Psoas muscle (tissue), 8 donors: Measurements from ENCODE around the gene VWF. TPM values are rescaled to one million over a fixed set of nuclear protein-coding genes. Genes with fewer than 3 reads are reported as not detected.

Experiments
- ATAC-seq, 4 donors: fragments of 200-7000 bp; cut with Tn5 transposase; one replicate each; pipeline ENCODE4 v1.9.1; 2020; ENCODE audit warnings: moderate library complexity in 3 of 4, mild to moderate bottlenecking in 2 of 4
- DNase-seq, 2 donors: peaks; one replicate each; pipeline ENCODE4 v3.0.0-alpha.2; 2020
- H3K27ac ChIP-seq: fragments of 200-600 bp; one replicate; pipeline ENCODE4 v1.8.0; 2022
- H3K27me3 ChIP-seq, 3 donors: fragments of 200-600 bp in 1 of 3; one replicate each; pipeline versions ENCODE4 v1.6.1 to v1.8.0; 2013 to 2022; ENCODE audit warnings: low read length in 2 of 3, mild to moderate bottlenecking in 2 of 3, moderate library complexity in 1 of 3; ENCODE audit not compliant: insufficient read depth in 3 of 3
- H3K36me3 ChIP-seq, 2 donors: fragments of 200-600 bp in 1 of 2; one replicate each; pipeline versions ENCODE4 v1.6.1 to v1.8.0; 2013 to 2022; ENCODE audit warnings: low read depth in 1 of 2, mild to moderate bottlenecking in 1 of 2, moderate library complexity in 1 of 2; ENCODE audit not compliant: insufficient read depth in 1 of 2
- H3K4me1 ChIP-seq: fragments of 200-600 bp; one replicate; pipeline ENCODE4 v1.8.0; 2022
- H3K4me3 ChIP-seq: fragments of 200-600 bp; one replicate; pipeline ENCODE4 v1.8.0; 2022; ENCODE audit warnings: mild to moderate bottlenecking
- H3K9me3 ChIP-seq: fragments of 200-600 bp; one replicate; pipeline ENCODE4 v1.8.0; 2022
- CTCF ChIP-seq: fragments of 200-600 bp; IDR thresholded peaks from one replicate; pipeline ENCODE4 v1.8.0; 2022; ENCODE audit warnings: antibody characterized with exemption
- WGBS, 3 donors: extraction: QIAGEN DNeasy Blood & Tissue Kit; methylation state at CpG; one replicate each; pipeline versions ENCODE4 v1.1.6 to v1.1.7; 2013; 5-methylcytosine and 5-hydroxymethylcytosine counted together
- intact Hi-C, 2 donors: fragments of 100-400 bp; cut with DNase I; formaldehyde crosslinking; loops; one replicate each; pipeline versions ENCODE4 v1.11.0 to v1.14.2; 2022
- polyA plus RNA-seq, 3 donors: library from polyadenylated mRNA; stranded (reverse); fragments of 200-250 nt; gene quantifications; one replicate each; pipeline ENCODE4 v1.2.3, GENCODE V29; 2013
- total RNA-seq, 4 donors: library from RNA; stranded (reverse); fragmentation: NEBNext Ultra II Directional in 2 of 4; extraction: Animal tissue kit (Norgen Biotek cat#: 25700) in 2 of 4; gene quantifications; one replicate each; pipeline versions ENCODE4 v1.2.1 to v1.2.4, GENCODE V29; 2021 to 2023
- donor health status: healthy with polysubstance abuse.
- donor health status: DM: no; HTN: no; CAD: no; lungs with moderate emphysema.
- donor health status: Bipolar disorder and iron deficiency.
- donor health status: healthy.
- donor health status: DM: yes; HTN: yes; CAD: no.
- donor health status: DM: no; HTN: no; CAD: no.
- donor health status: DM: no; HTN: no; CAD: no.
- donor health status: DM: yes; HTN: yes; CAD: no.

VWF gene
- total and polyA plus RNA-seq, 7 donors = 49.6 to 206 (median 122) TPM

- no peak overlapping the region for H3K4me3 ChIP-seq
- H3K36me3 ChIP-seq = peaks cover 0 to 11% of the 10 kb centered on the region in 2 donors
- TF ChIP-seq CTCF = no peak
- ATAC-seq (no peak), DNase-seq (no peak)
- WGBS, 3 donors = 89 to 92% (median 92%) methylated on average over 9 of the region's 9 CpGs
- no peak overlapping the region for H3K27ac ChIP-seq
- H3K9me3 ChIP-seq = no peaks in the 10 kb centered on the region
- no peaks in the 10 kb centered on the region for H3K4me1 ChIP-seq
- no peaks in the 10 kb centered on the region for H3K27me3 ChIP-seq
- intact Hi-C loops = no loop called here
These were observed 89.9 kb downstream of the VWF start for GRCh38 chr12:6034596-6034995.

- no peak for DNase-seq
- Histone ChIP-seq H3K36me3 (peaks cover 0 to 8% of the 10 kb centered on the region in 2 donors), H3K27ac (no peak overlapping the region), H3K9me3 (no peaks in the 10 kb centered on the region), H3K4me1 (no peaks in the 10 kb centered on the region), H3K27me3 (peaks cover 0 to 1% (median 0%) of the 10 kb centered on the region in 3 donors), H3K4me3 (no peak overlapping the region)
- ATAC-seq = no peak
- no peak for TF ChIP-seq CTCF
- intact Hi-C loops = no loop called here
- WGBS, 3 donors = 45 to 72% (median 49%) methylated on average over 8 of the region's 8 CpGs
These were observed 90.9 kb downstream of the VWF start for GRCh38 chr12:6033546-6033945.

- Histone ChIP-seq H3K36me3 (peaks cover 0 to 12% of the 10 kb centered on the region in 2 donors), H3K4me1 (no peaks in the 10 kb centered on the region), H3K9me3 (no peaks in the 10 kb centered on the region), H3K27me3 (peaks cover 0 to 1% (median 0%) of the 10 kb centered on the region in 3 donors), H3K27ac (no peak overlapping the region), H3K4me3 (no peak overlapping the region)
- intact Hi-C loops = no loop called here
- no peak for DNase-seq
- no peak for ATAC-seq
- WGBS, 3 donors = 78 to 94% (median 93%) methylated on average over 8 of the region's 8 CpGs
- TF ChIP-seq CTCF = no peak
These were observed 91.7 kb downstream of the VWF start for GRCh38 chr12:6032726-6033125.

- Histone ChIP-seq H3K36me3 (peaks cover 0 to 12% of the 10 kb centered on the region in 2 donors), H3K4me3 (no peak overlapping the region), H3K9me3 (no peaks in the 10 kb centered on the region), H3K27me3 (peaks cover 0 to 1% (median 0%) of the 10 kb centered on the region in 3 donors), H3K4me1 (no peaks in the 10 kb centered on the region), H3K27ac (no peak overlapping the region)
- ATAC-seq (no peak), DNase-seq (no peak)
- 47 to 58% (median 51%) methylated on average over 8 of the region's 8 CpGs for WGBS, 3 donors
- intact Hi-C loops = no loop called here
- no peak for TF ChIP-seq CTCF
These were observed 93.5 kb downstream of the VWF start for GRCh38 chr12:6031001-6031400.

GRCh38 chr12:6030081-6030480 lies 94.4 kb downstream of the VWF start:
- no peak for DNase-seq
- Histone ChIP-seq H3K27me3 (peaks cover 0 to 1% (median 0%) of the 10 kb centered on the region in 3 donors), H3K36me3 (peaks cover 0 to 6% of the 10 kb centered on the region in 2 donors), H3K4me1 (no peaks in the 10 kb centered on the region), H3K27ac (no peak overlapping the region), H3K4me3 (no peak overlapping the region), H3K9me3 (no peaks in the 10 kb centered on the region)
- no peak for ATAC-seq
- intact Hi-C loops = no loop called here
- 77 to 88% (median 79%) methylated on average over 3 of the region's 3 CpGs for WGBS, 3 donors
- no peak for TF ChIP-seq CTCF
